ENCODE measurements around the gene RELT.

DNA sequence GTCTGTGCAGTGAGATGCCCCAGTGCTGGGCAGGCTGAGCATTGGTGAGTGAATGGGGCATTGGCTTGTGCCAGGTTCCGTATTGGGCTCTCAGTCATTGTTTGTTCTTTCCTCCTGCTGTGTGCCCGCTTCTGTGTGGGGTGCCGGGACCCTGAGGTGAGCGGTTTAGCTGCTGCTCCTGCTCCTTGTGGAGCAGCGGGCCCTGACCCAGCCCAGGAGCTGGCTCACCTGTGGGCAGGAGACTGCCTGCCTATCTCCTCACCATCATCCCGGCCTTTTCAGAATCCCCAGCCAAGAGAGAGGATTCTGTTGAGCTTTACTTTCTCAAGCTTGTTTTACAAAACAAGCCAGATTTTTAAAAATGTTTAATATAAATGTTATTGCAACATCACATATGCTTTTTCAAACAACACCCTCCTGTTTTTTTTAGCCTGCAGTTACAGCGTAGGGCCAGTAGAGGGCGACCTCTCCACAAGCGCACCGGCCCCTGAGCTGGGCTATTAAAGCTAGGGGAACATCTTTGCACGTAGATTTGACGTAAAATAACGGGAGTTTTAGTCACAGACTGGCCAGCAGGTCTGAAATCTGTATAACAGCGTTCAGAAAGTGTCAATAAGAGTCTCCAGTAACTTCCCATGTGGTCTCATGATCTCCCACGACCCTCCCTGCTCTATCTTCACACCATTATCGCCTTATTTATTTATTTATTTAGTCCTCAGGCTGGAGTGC, 25.1 kb upstream of the RELT start:
- TF ChIP-seq, protein P1, sequence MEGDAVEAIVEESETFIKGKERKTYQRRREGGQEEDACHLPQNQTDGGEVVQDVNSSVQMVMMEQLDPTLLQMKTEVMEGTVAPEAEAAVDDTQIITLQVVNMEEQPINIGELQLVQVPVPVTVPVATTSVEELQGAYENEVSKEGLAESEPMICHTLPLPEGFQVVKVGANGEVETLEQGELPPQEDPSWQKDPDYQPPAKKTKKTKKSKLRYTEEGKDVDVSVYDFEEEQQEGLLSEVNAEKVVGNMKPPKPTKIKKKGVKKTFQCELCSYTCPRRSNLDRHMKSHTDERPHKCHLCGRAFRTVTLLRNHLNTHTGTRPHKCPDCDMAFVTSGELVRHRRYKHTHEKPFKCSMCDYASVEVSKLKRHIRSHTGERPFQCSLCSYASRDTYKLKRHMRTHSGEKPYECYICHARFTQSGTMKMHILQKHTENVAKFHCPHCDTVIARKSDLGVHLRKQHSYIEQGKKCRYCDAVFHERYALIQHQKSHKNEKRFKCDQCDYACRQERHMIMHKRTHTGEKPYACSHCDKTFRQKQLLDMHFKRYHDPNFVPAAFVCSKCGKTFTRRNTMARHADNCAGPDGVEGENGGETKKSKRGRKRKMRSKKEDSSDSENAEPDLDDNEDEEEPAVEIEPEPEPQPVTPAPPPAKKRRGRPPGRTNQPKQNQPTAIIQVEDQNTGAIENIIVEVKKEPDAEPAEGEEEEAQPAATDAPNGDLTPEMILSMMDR (IDR thresholded peaks at IDR 0.05), result peak in 5 of 7 experiments; percentile 89 to 96 (median 93)
- no peak for TF ChIP-seq POLR2AphosphoS5 (IDR thresholded peaks at IDR 0.05)
- no peak for TF ChIP-seq POLR2A (IDR thresholded peaks at IDR 0.05)
